Spleen (tissue), 11 donors: ENCODE data around the gene RDH8. TPM values are rescaled to one million over a fixed set of nuclear protein-coding genes. Genes with fewer than 3 reads are reported as not detected.
A peak's percentile ranks its signal among the peaks of the same experiment; 100 is the strongest.

Experiments used
- DNase-seq: peaks from one replicate; pipeline ENCODE4 v3.0.0-alpha.2; 2020
- H3K27ac ChIP-seq, 8 donors: fragments of 200-600 bp; sonication (generic) in 7 of 8; 1 replicate in 4 of 8; 2 replicates in 4 of 8; pipeline versions ENCODE4 v1.5.0 to v1.8.0; 2016 to 2021; ENCODE audit warnings: inconsistent platforms in 4 of 8, mild to moderate bottlenecking in 4 of 8, moderate library complexity in 1 of 8
- H3K27me3 ChIP-seq, 7 donors: fragments of 200-600 bp; sonication (generic) in 6 of 7; replicated peaks in 1 of 7; 1 replicate in 4 of 7; 2 replicates in 3 of 7; pipeline versions ENCODE4 v1.5.0 to v1.8.0; 2016 to 2021; ENCODE audit warnings: inconsistent platforms in 3 of 7, mild to moderate bottlenecking in 1 of 7
- H3K36me3 ChIP-seq, 6 donors: fragments of 200-600 bp; sonication (generic) in 5 of 6; 1 replicate in 4 of 6; 2 replicates in 2 of 6; pipeline versions ENCODE4 v1.5.0 to v1.8.0; 2016 to 2021; ENCODE audit warnings: inconsistent platforms in 2 of 6
- H3K4me1 ChIP-seq, 6 donors: fragments of 200-600 bp; sonication (generic) in 5 of 6; 1 replicate in 3 of 6; 2 replicates in 3 of 6; pipeline versions ENCODE4 v1.5.0 to v1.8.0; 2016 to 2021; ENCODE audit warnings: inconsistent platforms in 3 of 6
- H3K4me3 ChIP-seq, 8 donors: fragments of 200-600 bp; sonication (generic) in 7 of 8; 1 replicate in 4 of 8; 2 replicates in 4 of 8; pipeline versions ENCODE4 v1.5.0 to v1.8.0; 2016 to 2021; ENCODE audit warnings: inconsistent platforms in 4 of 8, mild to moderate bottlenecking in 4 of 8, moderate library complexity in 2 of 8
- H3K9me3 ChIP-seq, 8 donors: fragments of 200-600 bp; sonication (generic) in 7 of 8; 1 replicate in 4 of 8; 2 replicates in 4 of 8; pipeline versions ENCODE4 v1.5.0 to v1.8.0; 2016 to 2021; ENCODE audit warnings: inconsistent platforms in 4 of 8
- POLR2A ChIP-seq, 3 donors: fragments of 450-650 bp; IDR thresholded peaks; one replicate each; pipeline ENCODE4 v1.5.1; 2017; ENCODE audit warnings: antibody characterized with exemption in 3 of 3, mild to moderate bottlenecking in 1 of 3
- POLR2AphosphoS5 ChIP-seq, 3 donors: sonication (generic); formaldehyde crosslinking; IDR thresholded peaks; one replicate each; pipeline ENCODE4 v1.5.1; 2017; ENCODE audit warnings: antibody characterized with exemption in 3 of 3
- WGBS, 5 donors: extraction: QIAGEN DNeasy Blood & Tissue Kit in 3 of 5; methylation state at CpG; one replicate each; pipeline versions ENCODE4 v1.1.5 to v1.1.7; 2013 to 2018; 5-methylcytosine and 5-hydroxymethylcytosine counted together
- intact Hi-C: fragments of 100-400 bp; cut with DNase I; formaldehyde crosslinking; loops from one replicate; pipeline ENCODE4 v1.15.0; 2023; ENCODE audit warnings: low total_unique reads
- polyA plus RNA-seq, 3 donors: library from polyadenylated mRNA; stranded (reverse); fragments of 200-250 nt; gene quantifications; one replicate each; pipeline ENCODE4 v1.2.1, GENCODE V29; 2013
- total RNA-seq, 7 donors: library from RNA; depleted of rRNA in 3 of 7; stranded (reverse); fragments of >200 nt in 3 of 7; fragmentation: NEBNext Ultra II Directional in 4 of 7; extraction: Animal tissue kit (Norgen Biotek cat#: 25700) in 4 of 7; gene quantifications; one replicate each; pipeline versions ENCODE4 v1.1.0 to v1.2.1, GENCODE V29; 2016 to 2021
- TF ChIP-seq, protein P1 (sequence below), 11 experiments: fragments of 200-600 bp in 7 of 11; fragments of 450-650 bp in 4 of 11; sonication (generic) in 4 of 11; IDR thresholded peaks in 8 of 11; conservative IDR thresholded peaks in 3 of 11; 1 replicate in 7 of 11; 2 replicates in 4 of 11; pipeline versions ENCODE4 v1.4.0 to v1.8.0; 2016 to 2021; ENCODE audit warnings: antibody characterized with exemption in 11 of 11, inconsistent platforms in 4 of 11, mild to moderate bottlenecking in 1 of 11
- donor health status: healthy with polysubstance abuse.
- donor health status: DM: no; HTN: no; CAD: no; lungs with moderate emphysema.
- donor health status: DM: no; HTN: no; CAD: no.
- donor health status: Bipolar disorder and iron deficiency.
- donor health status: healthy.
- donor health status: DM: no; HTN: no; CAD: no.
- donor health status: DM: yes; HTN: yes; CAD: no.

RDH8 gene
- total and polyA plus RNA-seq, 10 donors, result not detected

DNA sequence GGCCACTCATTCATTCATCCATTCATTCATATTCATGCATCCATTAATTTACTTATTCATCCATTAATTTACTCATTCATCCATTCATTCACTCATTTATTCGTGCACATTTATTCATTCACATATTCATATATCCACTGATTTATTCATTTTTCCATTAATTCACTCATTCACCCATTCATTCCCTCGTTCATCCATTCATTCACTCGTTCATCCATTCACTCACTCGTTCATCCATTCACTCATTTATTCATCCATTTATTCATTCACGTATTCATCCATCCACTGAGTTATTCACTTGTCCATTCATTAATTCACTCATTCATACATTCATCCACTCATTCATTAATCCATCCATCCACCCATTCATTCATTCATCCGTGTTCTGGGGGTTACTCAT lies 41.2 kb upstream of the RDH8 start:
- Histone ChIP-seq H3K36me3 (no peaks in the 10 kb centered on the region), H3K9me3 (no peaks in the 10 kb centered on the region), H3K4me1 (no peaks in the 10 kb centered on the region), H3K27me3 (peaks cover 0 to 25% (median 0%) of the 10 kb centered on the region in 7 donors), H3K27ac (no peak overlapping the region), H3K4me3 (no peak overlapping the region)
- DNase-seq, result no peak
- intact Hi-C loops, result no loop called here
- WGBS, 5 donors, result 85 to 91% (median 86%) methylated on average over 6 of the region's 6 CpGs
- TF ChIP-seq POLR2AphosphoS5 (IDR thresholded peaks at IDR 0.05) (no peak), POLR2A (IDR thresholded peaks at IDR 0.05) (no peak)
- TF ChIP-seq, protein P1, sequence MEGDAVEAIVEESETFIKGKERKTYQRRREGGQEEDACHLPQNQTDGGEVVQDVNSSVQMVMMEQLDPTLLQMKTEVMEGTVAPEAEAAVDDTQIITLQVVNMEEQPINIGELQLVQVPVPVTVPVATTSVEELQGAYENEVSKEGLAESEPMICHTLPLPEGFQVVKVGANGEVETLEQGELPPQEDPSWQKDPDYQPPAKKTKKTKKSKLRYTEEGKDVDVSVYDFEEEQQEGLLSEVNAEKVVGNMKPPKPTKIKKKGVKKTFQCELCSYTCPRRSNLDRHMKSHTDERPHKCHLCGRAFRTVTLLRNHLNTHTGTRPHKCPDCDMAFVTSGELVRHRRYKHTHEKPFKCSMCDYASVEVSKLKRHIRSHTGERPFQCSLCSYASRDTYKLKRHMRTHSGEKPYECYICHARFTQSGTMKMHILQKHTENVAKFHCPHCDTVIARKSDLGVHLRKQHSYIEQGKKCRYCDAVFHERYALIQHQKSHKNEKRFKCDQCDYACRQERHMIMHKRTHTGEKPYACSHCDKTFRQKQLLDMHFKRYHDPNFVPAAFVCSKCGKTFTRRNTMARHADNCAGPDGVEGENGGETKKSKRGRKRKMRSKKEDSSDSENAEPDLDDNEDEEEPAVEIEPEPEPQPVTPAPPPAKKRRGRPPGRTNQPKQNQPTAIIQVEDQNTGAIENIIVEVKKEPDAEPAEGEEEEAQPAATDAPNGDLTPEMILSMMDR (IDR thresholded peaks at IDR 0.05 in 8 of 11, conservative IDR thresholded peaks at IDR 0.05 in 3 of 11), result no peak

DNA sequence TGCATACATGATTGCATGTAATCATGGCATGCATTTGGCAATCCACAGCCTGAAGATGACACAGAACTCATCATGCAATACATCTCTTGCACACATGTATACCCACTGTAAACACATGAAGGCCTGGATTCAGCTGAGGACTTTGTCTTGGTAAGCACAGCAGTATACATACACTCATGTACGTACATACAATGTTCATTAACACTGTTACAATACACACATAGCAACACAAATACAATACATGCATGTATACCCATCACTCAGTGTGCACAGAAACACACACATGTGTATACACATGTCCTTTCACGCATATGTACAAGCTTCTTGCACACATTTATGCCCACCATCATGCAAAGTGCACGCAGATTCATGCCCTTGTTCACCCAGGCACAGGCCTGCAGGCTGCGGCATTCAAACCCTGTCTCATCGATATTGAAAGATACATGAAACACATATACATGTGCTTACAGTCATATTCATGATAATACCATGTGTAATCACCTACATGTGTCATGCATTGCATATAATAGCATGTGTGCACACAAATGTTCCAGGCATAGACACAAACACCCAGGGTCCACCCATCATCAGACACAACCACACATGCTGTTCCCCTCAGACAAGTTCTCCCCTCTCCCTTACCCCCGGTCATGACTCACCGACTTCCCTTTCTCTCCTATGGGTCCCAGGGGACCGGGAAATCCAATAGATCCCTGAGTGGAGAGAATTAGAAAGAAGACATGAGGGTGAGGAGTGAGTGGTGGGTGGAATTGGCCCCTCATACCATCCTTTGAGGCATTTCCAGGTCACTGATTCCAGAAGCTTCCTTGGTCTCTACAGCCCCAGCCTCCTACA lies 31.6 kb upstream of the RDH8 start:
- DNase-seq, result no peak
- no peak for TF ChIP-seq POLR2AphosphoS5 (IDR thresholded peaks at IDR 0.05)
- no peak for TF ChIP-seq POLR2A (IDR thresholded peaks at IDR 0.05)
- TF ChIP-seq, protein P1 (IDR thresholded peaks at IDR 0.05 in 8 of 11, conservative IDR thresholded peaks at IDR 0.05 in 3 of 11), result no peak
- Histone ChIP-seq H3K36me3 (no peaks in the 10 kb centered on the region), H3K27me3 (peaks cover 0 to 22% (median 0%) of the 10 kb centered on the region in 7 donors), H3K27ac (no peak overlapping the region), H3K4me3 (no peak overlapping the region), H3K4me1 (no peaks in the 10 kb centered on the region), H3K9me3 (no peaks in the 10 kb centered on the region)
- WGBS, 5 donors, result 76 to 85% (median 79%) methylated on average over 8 of the region's 8 CpGs
- intact Hi-C loops, result no loop called here

DNA sequence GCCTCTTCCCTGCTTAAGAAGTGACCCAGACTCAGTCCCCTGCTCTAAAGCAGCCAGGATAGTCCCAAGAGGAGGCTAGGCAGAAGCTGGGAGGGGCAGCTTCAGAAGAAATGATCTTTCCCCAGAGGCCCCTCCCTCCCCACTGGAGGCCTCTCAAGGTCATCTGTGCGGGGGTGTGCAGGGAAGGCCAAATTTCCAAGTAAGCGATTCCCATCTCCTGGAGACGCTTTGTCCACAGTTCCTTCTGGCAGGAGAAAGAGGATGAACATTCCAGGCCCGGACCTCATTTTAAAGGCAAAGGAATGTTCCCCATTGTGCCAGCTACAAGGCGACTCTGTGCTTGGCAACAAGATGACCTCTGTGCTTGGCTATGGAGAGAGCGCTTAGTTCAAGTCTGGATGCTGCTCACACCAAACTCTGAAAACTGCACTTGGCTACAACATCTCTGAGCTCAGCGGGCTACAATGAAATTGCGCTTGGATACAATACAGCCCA lies 26.4 kb upstream of the RDH8 start:
- H3K27me3 ChIP-seq, result peaks cover 0 to 18% (median 0%) of the 10 kb centered on the region in 7 donors
- H3K4me1 ChIP-seq, result no peaks in the 10 kb centered on the region
- peak overlapping the region in 1 of 8 donors; percentile 52 for H3K27ac ChIP-seq
- H3K4me3 ChIP-seq, result no peak overlapping the region
- no peak for TF ChIP-seq POLR2AphosphoS5 (IDR thresholded peaks at IDR 0.05)
- TF ChIP-seq, protein P1 (IDR thresholded peaks at IDR 0.05 in 8 of 11, conservative IDR thresholded peaks at IDR 0.05 in 3 of 11), result no peak
- no peak for TF ChIP-seq POLR2A (IDR thresholded peaks at IDR 0.05)
- no peak for DNase-seq
- H3K36me3 ChIP-seq, result no peaks in the 10 kb centered on the region
- 57 to 67% (median 63%) methylated on average over 7 to 8 of the region's 8 CpGs for WGBS, 5 donors
- intact Hi-C loops, result no loop called here
- H3K9me3 ChIP-seq, result no peaks in the 10 kb centered on the region

DNA sequence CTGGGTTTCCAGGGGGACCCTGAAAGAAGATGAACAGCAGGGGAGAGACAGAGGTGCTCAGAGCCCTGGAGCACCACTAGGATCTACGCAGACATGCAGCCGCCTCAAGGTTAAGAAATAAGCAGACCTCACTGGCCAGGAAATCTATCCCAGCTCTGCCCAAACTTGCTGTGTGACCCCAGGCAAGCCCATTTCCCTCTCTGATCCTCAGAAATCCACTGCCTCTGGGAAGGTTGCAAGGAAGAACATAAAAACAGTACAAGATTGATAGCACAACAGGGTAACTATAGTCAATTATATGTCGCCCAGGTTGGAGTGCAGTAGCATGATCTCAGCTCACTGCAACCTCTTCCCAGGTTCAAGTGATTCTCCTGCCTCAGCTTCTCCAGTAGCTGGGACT lies 23.8 kb upstream of the RDH8 start:
- intact Hi-C loops, result no loop called here
- Histone ChIP-seq H3K4me1 (no peaks in the 10 kb centered on the region), H3K27me3 (peaks cover 0 to 24% (median 0%) of the 10 kb centered on the region in 7 donors), H3K27ac (no peak overlapping the region), H3K4me3 (no peak overlapping the region), H3K9me3 (no peaks in the 10 kb centered on the region), H3K36me3 (no peaks in the 10 kb centered on the region)
- TF ChIP-seq POLR2A (IDR thresholded peaks at IDR 0.05), result no peak
- no peak for TF ChIP-seq POLR2AphosphoS5 (IDR thresholded peaks at IDR 0.05)
- TF ChIP-seq, protein P1 (IDR thresholded peaks at IDR 0.05 in 8 of 11, conservative IDR thresholded peaks at IDR 0.05 in 3 of 11), result no peak
- WGBS, 5 donors, result 86 to 94% (median 91%) methylated on average over 3 of the region's 3 CpGs
- no peak for DNase-seq
